Activated CD8-positive, alpha-beta memory T cell treated with anti-CD3 and anti-CD28 coated beads for 24 hours (primary cell): ENCODE data around the gene INSR.

Experiments
- DNase-seq: peaks from one replicate; pipeline ENCODE4 v3.0.0-alpha.2; 2020

Gene INSR

DNA sequence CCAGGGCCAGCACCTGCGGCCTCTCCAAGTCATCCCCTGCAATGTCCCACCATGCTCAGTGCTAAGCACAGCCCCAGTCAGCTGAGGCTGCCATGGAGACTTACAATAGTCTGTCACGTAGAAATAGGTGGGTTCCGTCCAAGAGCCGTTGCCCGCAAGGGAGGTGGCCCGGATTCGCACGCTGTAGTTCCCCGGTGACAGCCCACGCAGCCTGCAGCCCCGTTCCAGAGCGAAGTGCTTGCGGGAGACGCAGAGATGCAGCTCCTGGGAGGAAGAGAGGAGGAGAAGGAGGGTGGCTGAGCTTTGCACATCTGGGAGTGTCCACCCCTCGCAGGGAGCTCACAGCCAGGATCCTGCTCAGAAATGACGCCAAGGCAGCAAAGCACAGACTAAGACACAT is 162.2 kb downstream of the INSR start:
- DNase-seq, result no peak

DNA sequence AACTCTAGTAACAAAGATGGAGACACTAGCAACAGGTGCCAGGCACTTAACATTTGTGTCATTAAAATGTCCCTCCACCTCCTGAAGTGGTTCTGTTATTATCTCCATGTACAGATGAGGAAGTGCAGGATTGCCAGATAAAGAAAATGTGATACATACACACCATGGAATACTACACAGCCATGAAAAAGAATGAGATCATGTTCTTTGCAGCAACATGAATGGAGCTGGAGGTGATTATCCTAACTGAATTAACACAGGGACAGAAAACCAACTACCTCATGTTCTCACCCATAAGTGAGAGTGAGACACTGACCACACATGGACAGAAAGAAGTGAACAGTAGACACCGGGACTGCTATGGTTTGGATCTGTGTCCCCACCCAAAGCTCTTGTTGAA is 164.2 kb downstream of the INSR start:
- DNase-seq, result no peak

- no peak for DNase-seq
Measured at GRCh38 chr19:7126132-7126531, 168.1 kb downstream of the INSR start.

- DNase-seq, result no peak
Measured at GRCh38 chr19:7125221-7125620, 169.0 kb downstream of the INSR start.

DNA sequence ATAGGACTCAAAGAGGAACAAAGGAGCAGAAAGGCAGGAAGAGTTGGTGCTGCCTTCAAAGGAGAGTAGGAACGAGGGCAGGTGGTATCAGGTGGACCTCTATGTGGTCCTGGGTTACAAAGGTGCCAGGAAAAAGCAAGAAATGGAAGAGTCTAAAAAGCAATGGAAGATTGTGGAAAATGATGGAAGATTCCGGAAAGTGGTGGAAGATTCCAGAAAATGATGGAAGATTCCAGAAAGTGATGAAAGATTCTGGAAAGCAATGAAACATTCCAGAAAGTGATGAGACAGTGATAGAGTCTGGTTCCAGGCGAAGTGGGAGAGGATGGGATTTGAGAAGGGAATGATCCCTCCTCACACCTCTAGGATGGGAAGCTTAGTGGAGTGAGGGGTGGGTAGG is 169.4 kb downstream of the INSR start:
- DNase-seq, result no peak

DNA sequence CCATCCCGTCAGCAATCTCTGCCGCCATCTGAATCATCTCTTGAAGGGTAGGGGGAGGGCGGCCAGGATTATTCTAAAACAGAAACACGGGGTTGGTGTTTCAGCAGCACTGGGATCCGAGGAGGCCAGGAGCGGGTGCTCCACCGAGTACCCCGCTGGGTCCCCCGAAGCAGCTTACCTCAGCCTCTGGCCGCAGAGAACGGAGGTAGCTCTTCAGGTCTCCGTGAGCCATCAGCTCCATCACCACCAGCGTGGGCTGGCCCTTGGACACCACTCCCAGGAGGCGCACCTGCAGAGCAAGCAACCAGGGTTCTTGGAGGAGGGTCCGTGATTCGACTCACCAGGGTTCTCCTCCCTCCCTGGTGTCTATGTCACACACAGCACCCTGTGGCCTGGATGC is 171.5 kb downstream of the INSR start:
- no peak for DNase-seq

- DNase-seq, result no peak
Measured at GRCh38 chr19:7120499-7120898, 173.7 kb downstream of the INSR start.

GRCh38 chr19:7119582-7119981 is 174.6 kb downstream of the INSR start:
- no peak for DNase-seq

GRCh38 chr19:7117248-7117647 is 177.0 kb downstream of the INSR start:
- no peak for DNase-seq

DNA sequence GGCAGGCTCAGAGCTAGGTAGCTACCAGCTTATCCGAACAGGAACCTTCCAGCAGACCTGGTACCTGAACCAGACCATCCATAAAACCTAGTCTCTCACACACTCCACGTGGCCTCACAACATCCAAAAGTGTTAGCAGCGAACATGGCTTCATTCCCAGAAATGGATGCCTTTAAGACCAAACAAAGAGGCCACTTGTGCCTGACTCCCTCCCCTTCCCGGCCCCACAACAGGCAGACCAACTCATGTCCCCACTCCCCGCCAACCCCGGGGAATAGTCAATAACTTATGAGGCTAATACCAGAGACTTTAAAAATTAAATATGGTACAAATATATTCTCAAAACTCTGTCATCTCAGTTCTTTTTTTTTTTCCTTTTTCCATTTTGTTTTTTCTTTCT is 178.5 kb downstream of the INSR start:
- DNase-seq, result no peak

DNA sequence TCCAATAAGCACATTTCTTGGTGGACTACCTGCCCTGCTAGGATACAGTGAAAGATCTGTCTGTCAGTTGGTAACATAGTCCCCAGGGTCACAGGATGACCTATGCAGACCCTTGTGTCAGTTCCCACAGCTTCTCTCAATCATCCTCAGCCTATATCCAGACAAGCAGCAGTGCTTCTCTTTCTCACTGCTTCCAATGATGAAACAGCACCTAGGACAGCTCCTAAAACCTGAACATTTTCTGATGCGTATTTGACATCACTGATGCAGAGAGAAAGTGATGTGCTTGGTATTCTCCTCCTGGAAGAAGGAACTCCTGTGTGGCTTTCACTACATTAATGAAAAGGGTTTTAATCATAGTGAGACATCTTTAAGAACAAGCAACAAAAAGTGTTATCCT is 181.0 kb downstream of the INSR start:
- DNase-seq, result no peak

- DNase-seq, result no peak
Measured at GRCh38 chr19:7112675-7113074, 181.5 kb downstream of the INSR start.

DNA sequence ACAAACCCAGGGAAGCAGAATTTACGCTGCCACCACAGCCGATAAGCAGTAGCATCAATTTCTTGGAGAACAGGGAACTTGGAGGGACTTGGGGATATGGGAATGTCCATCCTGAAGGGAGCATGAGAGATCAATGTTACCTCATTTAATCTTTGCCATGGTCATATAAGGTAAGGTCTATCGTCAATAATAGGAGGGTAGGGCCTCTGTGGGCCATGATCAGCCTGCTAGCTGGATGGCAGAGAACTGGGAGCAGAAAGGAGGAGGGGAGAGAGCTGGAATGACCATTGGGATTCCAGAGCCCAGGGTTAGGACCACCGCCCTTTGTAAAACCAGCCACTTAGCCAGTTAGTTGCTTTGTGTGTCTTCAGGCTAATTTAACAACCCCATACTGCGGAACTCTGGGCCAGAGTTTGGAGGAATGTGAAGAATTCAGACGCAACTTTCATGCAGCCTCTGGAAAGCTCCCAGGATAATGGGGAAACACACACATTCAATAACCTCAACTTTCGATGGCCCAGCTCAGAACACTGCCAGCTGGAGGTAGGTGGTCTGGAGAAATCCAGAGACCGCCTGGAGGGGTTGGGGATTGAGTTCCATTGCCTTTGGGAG is 184.4 kb downstream of the INSR start:
- no peak for DNase-seq

- no peak for DNase-seq
Measured at GRCh38 chr19:7106711-7107657, 187.2 kb downstream of the INSR start.

- no peak for DNase-seq
Measured at GRCh38 chr19:7104747-7105447, 189.3 kb downstream of the INSR start.

DNA sequence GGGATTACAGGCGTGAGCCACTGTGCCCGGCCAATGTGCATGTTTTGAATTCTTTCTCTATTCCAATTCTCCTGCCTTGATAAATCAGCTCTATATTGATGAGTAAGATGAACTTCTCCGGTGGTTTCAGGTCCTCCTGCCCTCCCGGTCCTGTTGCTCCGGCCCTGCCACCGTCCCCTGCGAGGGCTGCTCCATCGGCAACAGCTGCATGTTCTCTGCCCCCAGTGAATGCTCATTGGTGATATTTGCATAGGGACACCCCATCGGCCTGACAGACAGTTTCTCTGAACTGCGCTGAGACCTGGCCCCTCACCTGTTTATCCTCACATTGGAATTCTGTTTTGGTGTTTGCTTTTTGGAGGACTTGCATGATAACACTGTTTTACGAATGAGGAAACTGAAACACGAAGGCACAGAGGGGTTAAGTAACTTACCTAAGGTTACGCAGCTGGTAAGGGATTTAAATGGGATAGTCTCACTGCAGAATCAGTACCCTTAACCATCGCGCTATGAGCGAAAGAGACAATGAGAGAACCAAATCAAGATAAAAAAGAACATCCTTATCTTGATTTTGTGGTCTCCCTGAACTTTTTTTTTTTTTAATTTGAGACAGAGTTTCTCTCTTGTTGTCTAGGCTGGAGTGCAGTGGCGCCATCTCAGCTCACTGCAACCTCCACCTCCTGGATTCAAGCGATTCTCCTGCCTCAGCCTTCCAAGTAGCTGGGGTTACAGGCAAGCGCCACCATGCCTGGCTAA is 192.5 kb downstream of the INSR start:
- DNase-seq, result no peak

DNA sequence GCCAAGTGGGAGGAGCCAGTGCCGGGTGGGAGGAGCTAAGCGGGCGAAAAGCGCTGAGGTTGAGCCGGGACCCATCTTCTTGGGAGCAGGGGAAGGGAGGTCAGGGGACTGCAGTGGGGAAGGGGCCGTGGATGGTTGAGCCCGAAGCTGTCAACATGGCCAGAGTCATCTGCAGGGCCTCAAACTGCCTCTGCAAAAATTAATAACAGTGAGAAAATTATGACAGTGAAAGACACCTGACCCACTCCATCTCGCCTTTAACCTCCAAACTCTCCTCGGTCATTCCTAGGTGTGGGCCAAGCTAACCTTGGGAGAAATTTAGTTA is 194.7 kb downstream of the INSR start:
- no peak for DNase-seq

DNA sequence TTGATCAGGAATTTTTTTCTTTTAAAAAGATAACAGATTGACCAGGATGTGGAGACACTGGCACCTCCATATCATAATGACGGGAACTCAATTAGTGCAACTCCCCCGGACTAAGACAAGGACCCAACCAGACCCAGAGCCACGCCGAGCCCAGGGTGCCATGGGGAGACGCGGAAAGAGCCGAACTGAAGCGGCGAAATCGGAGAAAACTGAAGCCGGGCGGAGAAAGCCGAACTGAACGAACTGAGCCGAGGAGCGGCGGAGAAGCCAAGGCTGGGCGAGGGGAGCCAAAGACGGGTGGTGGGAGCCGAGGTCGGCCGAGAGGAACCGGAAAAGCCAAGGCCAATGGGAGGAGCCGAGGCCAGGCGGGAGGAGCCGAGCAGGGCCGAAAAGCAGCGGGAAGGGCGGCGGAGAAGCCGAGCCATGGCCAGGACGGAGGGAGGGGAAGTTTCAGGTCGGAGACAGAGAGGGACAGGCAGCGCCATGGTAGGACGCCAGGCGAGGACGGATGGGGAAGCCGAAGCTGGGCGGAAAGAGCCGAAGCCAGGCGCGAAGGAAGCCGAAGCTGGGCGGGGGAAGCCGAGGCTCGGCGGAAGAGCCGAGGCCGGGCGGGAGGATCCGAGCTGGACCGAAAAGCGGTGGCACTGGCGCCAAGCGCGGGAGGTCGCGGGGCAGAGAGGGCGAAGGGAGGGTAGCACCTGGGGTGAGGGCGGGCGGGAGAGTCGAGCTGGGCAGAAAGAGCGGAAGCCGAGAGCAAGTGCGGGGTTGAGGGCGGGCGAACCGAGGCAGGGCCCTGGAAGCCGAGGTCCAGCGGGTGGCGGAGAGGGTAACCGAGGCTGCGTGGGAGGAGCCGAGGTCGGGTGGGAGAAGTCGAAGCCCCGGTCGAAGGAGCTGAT is 195.3 kb downstream of the INSR start:
- peak; percentile 96 for DNase-seq

- DNase-seq, result no peak
Measured at GRCh38 chr19:7098096-7098495, 196.1 kb downstream of the INSR start.

DNA sequence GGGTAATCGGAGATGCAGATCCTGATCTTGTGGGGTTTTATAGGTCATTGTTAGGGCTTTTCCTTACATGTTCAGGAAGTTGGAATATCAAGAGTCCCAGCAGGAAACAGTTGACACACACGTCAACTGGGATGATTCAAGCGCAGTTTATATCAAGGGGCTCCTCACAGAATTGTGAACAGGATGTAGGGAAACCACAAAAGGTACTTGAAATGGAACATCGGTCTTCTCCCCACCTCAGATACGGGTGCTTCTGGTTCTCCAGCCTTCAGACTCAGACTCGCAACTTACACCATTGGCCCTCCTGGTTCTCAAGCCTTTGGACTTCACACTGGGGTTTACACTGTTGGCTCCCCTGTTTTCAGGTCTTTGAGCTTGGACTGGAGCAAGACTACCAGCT is 205.2 kb downstream of the INSR start:
- DNase-seq, result no peak

DNA sequence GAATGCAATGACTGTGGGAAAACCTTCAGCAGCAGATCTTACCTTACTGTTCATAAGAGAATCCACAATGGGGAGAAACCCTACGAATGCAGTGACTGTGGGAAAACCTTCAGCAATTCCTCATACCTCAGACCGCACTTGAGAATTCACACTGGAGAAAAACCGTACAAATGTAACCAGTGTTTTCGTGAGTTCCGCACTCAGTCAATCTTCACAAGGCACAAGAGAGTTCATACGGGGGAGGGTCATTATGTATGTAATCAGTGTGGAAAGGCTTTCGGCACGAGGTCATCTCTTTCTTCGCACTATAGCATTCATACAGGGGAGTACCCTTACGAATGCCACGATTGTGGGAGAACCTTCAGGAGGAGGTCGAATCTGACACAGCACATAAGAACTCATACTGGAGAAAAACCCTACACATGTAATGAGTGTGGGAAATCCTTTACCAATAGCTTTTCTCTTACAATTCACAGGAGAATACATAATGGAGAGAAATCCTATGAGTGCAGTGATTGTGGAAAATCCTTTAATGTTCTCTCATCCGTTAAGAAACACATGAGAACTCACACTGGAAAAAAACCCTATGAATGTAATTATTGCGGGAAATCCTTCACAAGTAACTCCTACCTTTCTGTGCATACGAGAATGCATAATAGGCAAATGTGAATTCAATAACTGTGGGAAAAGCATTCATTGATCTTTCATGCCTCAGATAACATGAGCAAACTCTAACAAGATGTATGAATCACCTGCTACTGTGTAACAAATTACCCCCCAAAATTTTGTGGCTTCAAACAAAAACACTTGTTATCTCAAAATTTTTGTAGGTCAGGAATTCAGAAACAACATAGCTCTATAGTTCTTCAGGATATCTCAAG is 210.9 kb downstream of the INSR start:
- no peak for DNase-seq
